HG03558 (cell line): ENCODE measurements around the gene AGAP1.

Source experiments
- ATAC-seq: cut with Tn5 transposase; IDR thresholded peaks from one replicate; pipeline ENCODE4 v1.9.1; 2021; ENCODE audit warnings: moderate number of reproducible peaks; ENCODE audit not compliant: unreplicated experiment; ENCODE audit errors: extremely low read depth

Gene AGAP1

GRCh38 chr2:236015171-236015570, 521.3 kb downstream of the AGAP1 start:
- ATAC-seq, result no peak

DNA sequence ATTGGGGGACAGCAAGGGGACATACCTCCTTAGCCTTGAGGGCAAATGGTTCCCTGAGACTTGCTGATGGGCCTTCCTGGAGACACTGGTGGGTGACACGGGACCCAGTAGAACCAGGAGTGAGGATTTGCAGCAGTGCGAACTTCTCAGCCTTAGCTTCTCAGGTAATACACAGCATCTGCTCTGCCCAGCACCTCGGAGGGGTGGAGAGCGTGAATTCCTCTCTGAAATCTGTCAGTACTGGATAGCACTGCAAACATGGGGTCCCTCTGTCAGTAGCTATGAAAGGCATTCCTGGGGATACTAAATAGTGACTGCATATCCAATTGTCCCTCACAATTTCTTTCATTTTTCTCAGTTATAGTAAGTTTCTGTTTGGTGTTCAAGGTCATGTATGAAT, 522.7 kb downstream of the AGAP1 start:
- no peak for ATAC-seq

DNA sequence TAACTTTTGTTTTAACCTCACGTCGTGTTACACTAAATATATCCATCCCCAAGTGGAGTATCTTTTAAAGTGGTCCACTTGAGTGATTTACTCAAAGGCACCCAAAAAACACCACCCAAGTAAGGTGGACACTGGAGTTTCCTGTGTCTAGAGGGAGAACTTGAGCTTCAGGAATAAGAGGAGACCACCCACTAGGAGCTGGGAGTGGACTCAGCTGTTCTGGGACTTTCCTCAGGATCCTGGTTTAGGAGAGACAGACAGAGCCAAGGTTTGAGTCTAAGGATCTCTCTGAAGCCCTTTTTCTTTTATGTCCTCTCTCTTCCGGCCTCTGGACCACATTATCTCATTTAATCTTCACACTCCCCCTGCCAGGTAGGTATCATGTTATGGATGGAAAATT, 523.6 kb downstream of the AGAP1 start:
- ATAC-seq, result no peak

GRCh38 chr2:236019434-236019833, 525.6 kb downstream of the AGAP1 start:
- ATAC-seq, result no peak

DNA sequence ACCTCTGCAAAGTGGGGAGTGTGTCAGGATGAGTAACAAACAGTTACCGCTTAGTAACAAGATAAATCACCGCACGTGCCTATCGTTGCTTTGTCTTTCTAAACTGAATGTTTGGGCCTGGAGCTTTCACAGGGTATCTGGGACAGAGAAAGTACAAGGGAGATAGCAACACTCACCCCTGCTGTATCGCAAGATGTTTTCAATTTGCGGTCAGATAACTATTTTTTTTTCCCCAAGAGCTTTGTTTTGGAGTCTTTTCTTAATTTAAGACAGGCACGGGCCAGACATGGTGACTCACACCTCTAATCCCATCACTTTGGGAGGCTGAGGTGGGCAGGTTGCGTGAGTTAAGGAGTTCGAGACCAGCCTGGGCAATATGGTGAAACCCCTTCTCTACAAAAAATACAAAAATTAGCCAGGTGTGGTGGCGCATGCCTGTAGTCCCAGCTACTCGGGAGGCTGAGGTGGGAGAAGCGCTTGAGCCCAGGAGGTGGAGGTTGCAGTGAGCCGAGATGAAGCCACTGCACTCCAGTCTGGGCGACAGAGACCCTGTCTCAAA, 527.7 kb downstream of the AGAP1 start:
- no peak for ATAC-seq

GRCh38 chr2:236022128-236022527, 528.3 kb downstream of the AGAP1 start:
- ATAC-seq, result no peak

DNA sequence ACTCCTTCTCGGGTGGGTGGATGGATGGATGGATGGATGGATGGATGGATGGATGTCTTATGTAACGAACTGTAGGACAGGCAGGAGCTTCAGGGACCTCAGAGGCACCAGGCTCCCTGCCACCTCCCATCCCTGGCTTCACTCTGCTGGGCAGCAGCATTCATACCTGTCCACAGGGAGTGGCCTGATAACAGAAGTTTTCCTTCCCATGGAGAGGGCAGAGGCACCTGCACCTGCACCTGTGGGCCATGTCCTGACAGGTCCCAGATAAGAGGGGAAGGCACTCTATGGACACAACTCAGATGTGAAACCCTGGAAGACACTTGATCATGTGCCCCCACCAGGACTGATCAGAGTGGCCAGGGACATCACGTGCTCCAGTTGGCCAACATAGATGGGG, 532.0 kb downstream of the AGAP1 start:
- ATAC-seq, result no peak

- ATAC-seq, result no peak
These were observed 533.0 kb downstream of the AGAP1 start for GRCh38 chr2:236026841-236027240.

DNA sequence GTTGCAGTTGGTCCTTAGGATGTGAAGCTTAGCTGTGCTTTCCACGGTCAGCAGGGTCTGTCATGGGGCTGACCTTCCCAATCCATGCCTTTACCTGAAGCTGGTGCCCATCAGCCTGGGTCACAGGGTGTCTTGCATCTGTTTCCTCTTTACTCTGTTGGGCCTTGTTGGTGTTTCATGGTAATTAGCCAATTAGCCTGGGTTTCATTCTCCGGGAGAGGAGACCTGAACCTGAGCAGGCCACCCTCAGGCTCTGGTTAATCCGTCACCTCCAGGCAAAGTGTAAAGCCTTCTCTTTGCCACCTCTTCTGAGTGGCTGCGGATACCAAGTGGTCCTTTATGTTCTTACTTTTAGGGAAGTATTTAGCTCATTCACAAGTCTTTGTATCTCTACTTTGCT, 534.2 kb downstream of the AGAP1 start:
- ATAC-seq, result no peak

DNA sequence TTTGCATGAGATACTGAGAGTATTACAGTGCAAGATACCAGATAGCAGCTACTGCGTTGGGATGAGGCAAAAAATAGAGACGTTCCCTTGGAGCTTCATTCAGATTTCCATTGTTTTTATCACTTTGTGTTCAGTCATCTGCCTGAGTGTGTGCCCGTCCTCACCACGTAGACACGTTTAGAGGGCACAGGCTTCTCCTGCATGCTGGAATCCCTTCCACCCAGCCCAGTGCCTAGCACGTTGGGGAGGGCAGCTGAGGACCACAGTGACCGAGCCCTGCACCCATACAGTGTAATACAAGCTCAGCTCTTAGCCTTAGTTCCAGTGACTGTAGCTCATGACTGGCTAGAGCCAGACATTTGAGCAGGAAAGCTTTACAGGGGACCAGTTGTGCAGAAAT, 539.6 kb downstream of the AGAP1 start:
- no peak for ATAC-seq

DNA sequence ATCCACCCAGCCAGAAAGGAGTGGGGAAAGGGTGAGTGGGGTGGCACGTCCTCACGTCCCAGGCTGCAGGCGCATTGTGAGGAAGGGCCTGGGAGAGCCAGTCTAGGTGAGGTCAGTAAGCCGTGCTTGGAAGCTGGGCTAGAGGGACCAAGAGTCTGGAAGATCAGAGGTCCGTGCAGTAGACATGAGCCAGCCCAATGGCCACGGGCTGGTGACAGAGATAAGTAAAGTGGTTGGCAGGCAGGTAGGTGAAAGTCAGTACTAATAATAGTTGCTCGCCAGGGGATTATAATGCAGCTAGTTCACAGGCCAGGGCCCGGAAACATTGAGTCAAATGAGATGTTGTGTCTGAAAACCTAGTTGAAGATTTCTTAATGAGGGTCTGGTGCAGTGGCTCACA, 541.1 kb downstream of the AGAP1 start:
- ATAC-seq, result no peak

DNA sequence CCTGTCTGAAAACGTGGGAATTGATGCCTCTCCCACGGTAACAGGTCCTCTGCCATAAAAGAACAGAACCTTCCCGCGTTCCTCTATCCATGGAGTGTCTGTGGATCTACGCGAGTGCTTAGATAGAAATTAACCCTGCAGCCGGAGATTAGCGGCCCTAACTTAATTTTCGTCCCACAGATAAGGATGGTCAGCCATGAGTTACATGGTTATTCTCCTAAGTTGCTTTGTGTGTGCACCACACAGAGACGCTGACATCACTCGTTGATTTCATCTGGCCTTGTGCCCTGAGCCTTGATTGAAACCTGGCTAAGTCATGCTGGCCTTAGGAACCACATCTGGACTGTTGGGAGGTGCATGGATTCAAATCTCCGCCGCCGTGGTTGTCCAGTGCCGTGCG, 542.2 kb downstream of the AGAP1 start:
- no peak for ATAC-seq

- no peak for ATAC-seq
These were observed 544.3 kb downstream of the AGAP1 start for GRCh38 chr2:236038096-236038495.

GRCh38 chr2:236040600-236041328, 546.9 kb downstream of the AGAP1 start:
- no peak for ATAC-seq

DNA sequence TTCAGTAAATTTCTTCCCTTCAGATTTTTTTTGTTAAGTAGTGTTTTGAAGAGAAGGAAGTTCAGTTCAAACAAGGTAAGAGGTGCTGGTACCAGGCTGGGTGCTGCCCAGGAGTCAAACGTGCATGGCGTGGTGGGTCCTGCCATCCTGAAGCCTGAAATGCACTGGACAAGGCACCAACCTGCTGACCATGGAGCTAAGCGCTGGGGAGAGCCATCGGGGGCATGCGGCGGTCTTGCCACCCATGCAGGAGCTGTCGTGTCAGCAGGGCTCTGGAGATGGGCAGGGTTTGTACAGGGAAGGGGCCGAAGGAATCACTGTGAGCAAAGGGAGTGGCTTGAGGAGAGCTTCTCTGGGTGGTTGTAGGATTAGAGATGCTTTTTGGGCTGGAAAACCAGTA, 547.8 kb downstream of the AGAP1 start:
- no peak for ATAC-seq

DNA sequence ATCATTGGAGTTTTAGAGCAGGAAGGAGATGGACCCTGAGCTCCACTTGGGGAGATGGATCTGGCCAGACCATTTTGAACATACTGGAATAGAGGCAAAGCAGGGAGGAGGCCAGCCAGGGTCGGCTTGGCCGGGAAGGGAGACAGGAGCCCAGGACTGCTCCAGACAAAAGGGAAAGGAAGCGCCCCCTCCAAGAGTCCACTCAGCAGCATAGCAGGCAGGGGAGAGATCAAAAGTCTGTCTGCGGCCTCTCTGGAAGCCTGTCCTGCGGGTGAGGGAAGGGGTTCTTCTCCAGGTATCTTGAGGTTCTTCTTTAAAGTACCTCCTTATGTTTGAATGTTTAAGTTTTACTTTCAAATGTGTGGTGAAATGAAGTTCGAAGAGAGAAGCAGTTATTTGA, 548.2 kb downstream of the AGAP1 start:
- ATAC-seq, result no peak

DNA sequence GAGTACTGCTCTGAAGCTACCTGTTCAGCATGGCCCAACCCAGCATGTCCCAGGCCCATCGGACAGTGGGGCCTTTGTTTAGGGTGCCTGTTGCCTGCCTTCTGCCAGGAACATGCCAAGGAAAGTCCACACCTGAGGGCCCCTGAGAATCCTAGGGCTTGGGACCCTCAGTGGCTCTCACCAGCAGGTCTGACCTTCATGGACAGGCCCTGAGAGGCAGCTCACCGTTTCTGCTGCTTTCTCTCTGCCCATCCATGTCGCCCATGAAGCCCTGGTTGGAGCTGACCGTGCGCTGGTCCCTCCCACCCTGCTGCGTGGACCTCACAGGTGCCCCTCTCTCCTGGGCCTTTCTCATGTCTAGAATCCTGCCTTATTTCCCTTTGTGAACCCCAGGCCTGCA, 550.3 kb downstream of the AGAP1 start:
- ATAC-seq, result no peak

- no peak for ATAC-seq
These were observed 551.7 kb downstream of the AGAP1 start for GRCh38 chr2:236045251-236046235.

DNA sequence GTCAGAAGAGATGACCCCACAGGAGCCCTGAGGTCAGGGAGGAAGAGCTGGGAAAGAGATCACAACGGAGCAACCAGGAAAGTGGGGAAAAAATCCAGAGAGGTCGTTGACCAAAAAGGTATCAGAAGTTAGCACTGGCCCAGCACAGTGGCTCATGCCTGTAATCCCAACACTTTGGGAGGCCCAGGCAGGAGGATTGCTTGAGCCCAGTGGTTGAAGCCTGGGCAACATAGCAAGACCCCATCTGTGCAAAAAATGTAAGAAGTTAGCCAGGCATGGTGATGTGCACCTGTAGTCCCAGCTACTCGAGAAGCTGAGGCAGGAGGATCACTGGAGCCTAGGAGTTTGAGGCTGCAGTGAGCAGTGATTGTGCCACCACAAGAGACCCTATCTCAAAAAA, 552.9 kb downstream of the AGAP1 start:
- ATAC-seq, result no peak

DNA sequence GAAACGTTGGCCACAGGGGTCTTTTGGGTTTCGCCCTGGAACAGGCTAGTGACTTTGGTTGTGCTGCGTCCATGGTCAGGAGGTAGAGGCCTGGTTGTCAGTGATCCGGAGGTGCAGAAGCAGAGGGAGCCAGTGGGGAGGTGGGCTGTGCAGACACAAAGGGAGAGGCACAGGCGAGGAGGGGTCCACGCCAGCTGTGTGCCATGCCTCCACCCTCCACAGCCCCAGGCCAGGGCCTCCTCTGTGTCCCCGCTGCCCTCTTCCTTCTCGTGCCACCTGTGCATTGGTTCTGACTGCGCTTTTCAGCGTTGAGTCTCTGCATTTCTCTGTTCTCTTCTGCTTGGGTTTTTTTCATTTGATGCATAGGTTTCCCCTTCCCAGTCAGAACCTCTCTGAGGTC, 553.3 kb downstream of the AGAP1 start:
- ATAC-seq, result no peak

DNA sequence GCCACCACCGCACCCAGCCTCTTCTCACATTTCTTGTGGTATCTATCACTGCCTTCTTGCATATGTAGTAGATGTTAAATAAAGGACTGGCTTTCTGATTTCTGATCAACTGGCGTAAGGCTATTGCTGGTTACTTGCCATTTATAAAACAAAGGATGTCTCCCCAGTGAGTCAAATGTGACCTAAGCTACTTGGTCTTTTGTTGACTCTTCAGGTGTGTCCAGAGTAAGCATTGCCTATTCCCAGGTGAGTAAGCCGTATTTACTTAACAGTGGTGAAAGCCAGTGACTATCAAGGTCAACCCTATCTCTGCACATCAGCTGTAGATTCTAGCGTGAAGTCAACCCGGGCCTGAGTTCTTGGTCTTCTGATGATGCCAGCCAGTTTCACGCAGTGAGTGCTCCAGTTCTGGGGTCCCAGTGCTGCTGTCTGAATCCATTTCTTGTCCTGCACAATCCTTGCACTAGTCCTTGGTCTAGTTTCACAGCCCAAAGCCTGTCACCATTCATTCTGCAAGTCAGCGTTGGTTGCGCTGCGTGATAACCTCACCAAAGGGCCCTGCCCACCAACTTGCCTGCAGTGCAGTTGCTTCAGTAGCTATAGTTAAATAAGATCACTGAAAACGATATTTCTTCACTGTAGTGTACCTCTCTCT, 554.2 kb downstream of the AGAP1 start:
- no peak for ATAC-seq
